Measurements from ENCODE around the gene CTRB1.
"Not testable (repeated sequence)": the region's sequence is repeated elsewhere in the genome, so short reads cannot be mapped to it uniquely, and the experiment has no call there.

The CTRB1 gene

DNA sequence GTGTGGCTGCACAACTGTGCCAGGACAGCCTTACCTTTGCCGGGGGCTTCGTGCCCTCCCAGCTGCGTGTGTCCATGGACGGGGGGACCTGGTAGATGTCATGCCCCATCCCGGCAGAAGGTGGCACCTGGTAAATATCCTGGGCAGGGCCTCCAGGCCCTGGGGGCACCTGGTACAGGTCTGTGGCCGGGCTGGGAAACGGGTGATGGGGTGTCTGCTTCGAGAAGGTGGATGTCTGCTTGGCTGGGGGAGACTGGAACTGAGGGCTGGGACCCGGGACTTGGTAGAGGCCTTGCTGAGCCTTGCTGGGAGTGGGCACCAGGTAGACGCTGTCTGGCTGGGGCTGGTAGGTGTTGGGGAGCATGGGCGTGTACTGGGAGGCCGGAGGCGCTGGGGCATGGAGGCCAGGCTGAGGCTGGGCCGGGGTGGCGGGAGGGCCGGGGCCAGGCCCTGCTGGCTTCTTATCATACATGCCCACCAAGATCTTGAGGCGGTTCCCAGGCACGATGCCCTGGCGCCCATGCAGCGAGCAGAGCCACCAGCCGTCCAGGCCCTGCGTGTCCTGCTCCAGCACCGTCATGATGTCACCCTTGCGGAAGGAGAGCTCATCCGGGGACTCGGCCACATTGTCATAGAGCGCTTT is 23.8 kb downstream of the CTRB1 start:
- not testable (repeated sequence) for DNase-seq

DNA sequence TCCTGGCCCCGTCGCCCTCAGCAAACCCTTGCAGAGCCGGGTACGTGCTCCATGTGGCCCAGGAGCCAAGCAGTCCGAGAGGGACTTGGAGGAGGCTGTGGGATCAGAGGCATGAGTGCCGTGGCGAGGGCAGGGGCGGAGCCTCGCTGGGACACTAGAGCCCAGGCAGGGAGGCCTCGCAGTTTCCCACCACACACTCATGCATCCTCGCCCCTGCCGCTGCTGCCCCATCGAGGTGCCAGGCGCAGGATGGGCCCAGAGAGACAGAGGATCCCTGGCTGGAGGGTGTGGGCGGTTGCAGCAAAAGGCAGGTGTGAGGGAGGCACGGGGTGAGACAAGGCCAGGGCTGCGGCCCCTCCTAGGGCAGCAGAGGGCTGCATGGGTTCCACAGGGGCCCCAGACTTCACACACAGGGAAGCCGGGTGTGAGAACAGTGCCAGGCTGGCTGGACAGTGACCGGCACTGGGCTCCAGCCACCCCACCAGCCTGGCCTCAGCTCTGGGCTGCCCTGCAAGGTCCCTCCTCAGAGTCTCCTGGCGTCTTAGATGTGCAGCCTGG is 25.0 kb downstream of the CTRB1 start:
- DNase-seq: no peak

- DNase-seq: no peak
Measured at GRCh38 chr16:75244225-75244809, 25.5 kb downstream of the CTRB1 start.

DNA sequence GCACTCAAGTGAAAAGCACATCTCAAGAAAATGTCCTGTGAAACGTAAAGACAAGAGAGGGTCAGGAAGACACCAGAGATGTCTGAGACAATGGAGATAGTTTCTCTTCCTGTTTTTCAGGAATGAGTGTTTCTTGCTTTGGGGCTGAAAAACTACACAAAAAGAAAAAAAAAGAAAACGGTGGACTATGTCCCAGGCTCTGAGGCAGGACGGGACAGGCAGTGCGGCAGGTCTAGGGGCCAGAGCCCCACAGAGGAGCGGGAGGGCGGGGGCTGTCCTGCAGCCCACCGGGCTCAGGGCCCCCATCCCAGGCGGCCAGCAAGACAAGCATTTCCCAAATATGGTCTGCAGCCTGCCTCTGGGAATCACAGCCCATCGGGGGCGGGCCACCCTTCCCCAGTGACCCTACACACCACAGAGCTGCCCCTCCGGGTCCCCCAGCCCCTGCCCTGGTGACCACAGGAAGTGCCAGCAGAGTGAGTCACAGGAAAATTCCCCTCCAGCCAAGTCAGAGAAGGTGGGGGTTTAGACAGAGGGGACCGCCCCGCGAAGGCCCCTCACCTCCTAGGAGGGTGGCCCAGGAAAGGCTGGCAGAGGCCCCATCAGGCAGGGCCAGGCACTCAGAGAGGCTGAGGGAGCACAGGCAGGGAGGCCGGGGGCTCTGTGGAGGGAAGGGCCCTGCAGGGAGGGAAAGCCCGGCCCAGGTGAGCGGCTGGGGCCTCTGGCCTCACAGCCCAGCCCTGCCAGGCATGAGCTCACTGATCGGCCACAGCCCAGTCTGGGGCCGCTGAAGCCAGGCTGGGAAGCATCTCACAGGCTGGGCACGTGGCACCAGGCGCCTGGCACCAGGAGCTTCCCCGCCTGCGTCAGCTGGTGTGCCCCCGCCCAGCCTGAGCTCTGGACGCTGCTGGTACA is 26.3 kb downstream of the CTRB1 start:
- no peak for DNase-seq

- DNase-seq: no peak
Measured at GRCh38 chr16:75246504-75247205, 27.9 kb downstream of the CTRB1 start.

DNA sequence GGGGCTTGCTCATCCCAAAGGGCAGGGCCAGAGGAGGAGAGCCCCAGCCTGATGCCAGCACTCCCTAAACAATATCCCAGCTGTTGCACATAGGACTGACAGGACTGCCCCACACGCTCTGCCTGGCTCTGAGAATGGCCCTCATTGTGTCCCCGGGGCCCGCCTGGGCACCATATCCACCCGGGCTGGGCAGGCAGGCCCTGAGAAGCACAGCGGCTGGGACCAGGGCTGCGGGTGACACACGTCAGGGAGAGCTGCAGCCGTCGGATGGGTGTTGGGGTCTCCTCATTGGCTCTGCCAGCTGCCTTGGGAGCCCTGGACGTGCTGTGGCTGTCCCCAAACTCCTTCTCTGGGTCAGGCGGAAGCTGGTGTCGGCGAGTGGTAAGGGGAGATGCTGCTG is 28.5 kb downstream of the CTRB1 start:
- DNase-seq: no peak

DNA sequence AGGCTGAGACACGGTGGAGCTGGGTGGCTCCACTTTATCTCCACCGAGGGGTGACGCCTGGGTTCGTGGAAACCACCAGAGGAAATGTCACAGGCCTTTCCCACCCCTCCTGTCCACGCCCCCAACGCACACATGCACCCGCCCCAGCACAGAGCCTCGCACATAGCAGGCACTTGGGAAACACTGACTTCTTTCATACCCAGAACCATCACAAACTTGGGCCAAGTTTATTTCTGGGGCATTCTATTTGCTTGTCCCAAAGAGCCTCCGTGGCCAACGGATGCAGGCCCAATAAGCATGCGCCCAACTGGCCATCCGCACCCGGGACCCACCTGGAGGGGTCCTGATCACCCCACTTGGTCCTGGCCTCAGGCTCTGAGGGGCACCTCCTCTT is 29.4 kb downstream of the CTRB1 start:
- DNase-seq: no peak

DNA sequence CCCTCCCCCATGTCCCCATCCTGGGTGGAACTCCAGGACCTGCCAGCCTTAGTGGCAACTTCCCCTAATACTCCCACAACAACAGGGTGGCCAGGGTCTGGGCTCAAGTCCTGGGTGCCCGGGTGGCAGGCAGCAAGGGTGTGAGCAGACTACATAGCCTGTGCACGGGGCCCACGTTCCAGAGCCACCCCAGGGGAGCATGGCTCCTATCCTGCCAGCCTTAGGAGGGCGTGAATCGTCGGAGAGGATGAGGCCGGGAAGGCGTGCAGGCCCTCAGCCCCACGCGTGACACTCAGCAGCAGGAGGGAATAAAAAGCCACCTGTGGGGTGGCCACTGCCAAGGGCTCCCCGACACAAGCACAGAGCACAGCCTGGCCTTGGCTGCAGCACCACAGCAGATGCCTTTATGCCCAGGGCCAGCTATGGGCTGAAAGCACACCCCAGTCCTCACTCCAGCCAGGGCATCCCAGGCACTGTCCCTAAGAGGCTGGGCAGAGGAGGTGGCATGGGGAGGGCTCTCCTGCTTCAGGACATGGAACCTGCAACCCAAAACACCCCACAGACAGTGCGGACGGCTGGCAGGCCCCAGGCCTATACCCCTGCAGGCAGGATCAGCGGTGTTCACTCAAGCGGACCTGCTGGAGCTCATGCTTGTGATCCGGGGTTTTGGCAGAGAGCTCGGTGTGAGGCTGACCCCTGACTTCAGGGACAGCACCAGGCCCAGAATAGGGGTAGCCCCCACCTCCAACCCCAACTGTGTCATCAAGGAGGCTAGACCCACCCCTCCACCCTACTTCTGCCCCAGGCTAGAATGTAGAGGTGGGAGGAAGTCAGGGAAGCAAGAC is 30.0 kb downstream of the CTRB1 start:
- no peak for DNase-seq

DNA sequence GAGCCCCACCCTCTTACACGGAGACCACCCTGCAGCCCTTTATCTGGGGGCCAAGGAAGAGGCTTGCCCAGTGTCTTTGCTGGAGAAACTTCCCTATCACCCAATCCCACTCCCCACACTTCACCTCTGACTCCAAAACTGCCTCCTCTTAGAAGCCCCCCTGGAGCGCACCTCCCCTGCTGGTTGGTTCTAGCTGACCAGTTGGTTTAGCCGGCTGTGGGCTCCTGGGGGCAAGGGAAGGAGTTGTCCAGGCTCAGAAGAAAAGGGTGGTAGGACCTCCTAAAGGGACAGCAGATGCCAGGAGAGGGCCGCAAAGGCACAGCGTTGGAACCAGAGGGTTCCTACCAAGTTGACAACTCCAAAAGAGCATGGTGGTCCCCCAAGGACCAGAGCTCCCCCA is 30.7 kb downstream of the CTRB1 start:
- DNase-seq: no peak

GRCh38 chr16:75250089-75250808 is 31.5 kb downstream of the CTRB1 start:
- DNase-seq: peak in 1 of 6 experiments; percentile 24

DNA sequence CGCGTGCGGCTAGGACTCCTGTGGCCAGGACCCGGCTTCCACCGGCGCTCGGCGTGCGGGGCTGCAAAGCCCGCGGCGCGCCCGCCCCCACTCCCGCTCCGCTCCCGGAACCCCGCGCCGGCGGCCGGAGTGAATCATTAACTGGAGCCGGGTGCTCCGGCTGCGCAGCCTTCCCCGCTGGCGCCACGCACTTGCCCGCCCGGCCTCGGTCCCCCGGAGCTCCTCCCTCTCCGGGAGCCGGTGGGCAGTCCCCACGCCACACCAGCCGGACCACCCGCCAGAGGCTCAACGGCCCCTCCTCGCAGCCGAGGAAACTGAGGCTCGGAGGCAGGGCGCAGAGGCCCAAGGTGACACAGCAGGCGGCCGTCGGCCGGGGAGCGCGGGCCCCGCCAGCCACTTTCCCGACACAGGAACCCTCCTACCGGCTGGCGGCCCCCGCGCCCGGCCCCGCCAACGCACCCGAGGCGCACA is 32.1 kb downstream of the CTRB1 start:
- DNase-seq: no peak

- DNase-seq: no peak
Measured at GRCh38 chr16:75251280-75252048, 32.7 kb downstream of the CTRB1 start, which contains the start of gene BCAR1. BCAR1 (minus strand) TSS chr16:75251624; CDS start chr16:75251482, 142 bp downstream.

DNA sequence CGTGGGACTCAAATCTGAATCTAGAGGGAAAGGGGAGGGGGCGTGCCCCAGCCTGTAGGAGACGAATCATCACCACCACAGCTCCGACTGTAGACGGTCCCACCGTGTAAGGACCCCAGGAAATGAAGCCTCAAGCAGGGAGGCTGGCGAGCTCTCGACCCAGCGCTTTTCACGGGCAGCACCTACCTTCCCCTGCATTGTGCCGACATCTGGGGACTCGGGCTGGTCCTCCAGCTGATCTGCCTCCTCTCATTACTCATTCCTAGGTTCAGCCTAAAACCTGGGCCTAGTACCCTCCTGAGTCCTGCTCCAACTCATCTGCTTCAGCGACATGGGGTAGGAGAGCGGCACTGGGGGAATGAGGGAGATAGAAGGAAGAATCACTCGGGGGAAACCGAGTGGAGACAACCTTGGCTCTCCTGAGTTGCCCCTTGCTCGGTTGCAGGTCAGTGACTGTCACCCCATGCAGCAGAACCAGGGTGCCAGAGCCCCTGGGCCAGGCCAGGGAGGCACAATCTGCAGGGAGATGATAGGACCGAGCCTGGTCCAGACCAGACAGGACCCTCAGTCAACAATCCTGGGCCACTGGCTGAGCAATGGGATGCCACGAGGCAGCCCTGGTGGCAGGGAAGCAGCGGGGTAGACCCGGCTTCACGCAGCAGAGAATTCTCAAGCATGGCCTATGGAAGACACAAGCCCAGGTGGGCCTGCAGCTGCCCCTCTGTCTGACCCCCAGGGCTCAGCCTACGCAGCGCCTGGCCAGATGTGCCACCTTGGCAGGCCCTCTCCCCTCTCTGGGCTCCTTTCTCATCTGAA is 33.5 kb downstream of the CTRB1 start:
- no peak for DNase-seq

DNA sequence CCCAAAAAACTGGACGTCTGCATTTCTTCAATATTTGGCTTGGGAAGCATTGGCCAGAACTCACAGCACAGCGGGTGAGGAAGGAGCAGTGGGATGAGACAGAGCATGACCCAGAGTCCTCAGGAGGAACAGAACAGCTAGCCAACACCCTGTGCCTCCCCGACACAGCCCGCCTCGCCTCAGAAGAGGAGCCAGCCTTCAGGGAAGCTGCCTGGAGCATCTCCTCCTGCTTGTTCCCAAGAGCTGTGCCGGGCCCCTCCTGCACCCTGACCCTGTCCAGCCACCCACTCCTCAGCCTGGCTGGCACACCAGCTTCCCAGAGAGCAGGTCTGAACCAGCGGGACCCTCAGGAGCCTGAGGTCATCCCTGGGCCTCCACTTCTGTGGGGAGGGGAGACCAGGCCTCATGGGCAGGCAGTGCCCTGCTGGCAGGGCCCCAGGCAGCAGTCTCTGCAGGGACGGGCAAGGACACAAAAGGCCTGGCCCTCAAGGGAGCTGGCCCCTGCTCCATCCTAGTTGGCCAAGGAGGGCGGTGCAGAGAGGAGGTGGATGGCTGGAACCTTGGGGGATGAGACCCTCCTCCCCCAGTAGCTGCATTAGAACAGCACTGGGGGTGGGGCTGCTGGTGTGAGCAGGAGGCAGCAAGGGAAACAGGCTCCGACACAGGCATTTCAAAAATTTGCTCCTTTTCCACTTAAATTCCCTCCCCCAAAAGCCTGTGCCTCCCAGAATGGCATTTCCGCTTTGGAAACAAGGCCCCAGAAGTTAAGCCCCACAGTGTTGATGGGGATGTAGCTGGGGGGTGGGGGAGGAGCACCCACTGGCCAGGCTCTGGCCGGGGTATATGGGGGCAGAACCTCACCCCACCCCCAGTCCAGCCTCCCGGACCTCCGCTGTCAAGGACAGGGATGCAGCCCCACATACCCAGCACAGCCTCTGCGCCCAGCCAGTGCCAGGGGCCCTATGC is 34.4 kb downstream of the CTRB1 start:
- no peak for DNase-seq

DNA sequence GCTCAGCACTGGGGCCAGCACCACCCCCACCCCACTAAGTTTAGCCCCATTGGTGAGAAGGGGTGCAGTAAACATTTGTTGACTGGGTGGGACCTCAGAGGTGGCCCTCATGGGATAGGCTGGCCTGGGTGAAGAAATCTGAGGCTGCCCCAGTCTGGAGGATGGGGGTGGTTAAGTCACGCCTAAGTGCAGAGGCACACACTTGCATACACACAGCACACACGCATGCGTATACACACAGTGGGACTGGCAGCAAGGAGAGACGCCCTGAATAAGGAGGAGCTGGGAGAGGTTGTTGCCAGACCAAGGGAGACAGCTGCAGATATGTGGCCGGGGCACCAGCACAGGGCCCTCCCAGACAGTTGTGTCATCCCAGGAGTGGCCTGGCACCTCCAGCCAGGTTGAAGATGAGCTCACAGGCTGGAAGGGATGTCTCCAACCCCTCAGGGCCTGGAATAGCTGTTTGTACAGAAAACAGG is 35.6 kb downstream of the CTRB1 start:
- no peak for DNase-seq

DNA sequence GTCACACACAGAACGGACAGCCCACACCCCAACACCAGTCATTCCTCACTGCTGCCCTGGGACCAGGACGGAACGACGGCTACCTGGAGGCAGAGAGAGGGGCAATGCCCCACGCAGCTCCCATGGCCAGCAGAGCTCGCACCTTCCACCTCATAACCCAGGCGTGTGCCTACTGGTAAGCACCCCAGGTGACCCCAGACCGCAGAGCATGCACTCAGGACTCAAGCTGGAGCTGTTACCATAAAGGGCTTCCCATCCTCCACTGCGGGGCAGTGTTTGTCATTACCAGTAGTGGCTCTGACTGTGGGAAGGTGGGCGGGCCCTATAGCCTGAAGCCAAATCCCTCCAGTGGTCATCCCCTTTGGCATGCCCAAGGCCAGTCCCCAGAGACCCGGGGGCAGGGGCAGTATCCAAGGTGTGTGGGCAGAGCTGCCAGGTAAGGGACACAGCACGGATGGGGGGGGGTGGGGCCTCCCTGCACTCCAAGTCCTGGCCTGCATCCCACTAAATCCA is 37.3 kb downstream of the CTRB1 start:
- no peak for DNase-seq

GRCh38 chr16:75256696-75257343 is 38.0 kb downstream of the CTRB1 start:
- DNase-seq: no peak

Measured in stimulated activated naive CD4-positive, alpha-beta T cell (primary cell).